H1 (cell line): ENCODE results near the gene DNAJA3. TPM values are rescaled to one million over a fixed set of nuclear protein-coding genes. Genes with fewer than 3 reads are reported as not detected.
A peak's percentile ranks its signal among the peaks of the same experiment; 100 is the strongest.

Source experiments
- CTCF ChIA-PET: fragments of 300-600 bp; sonication (Branson Sonifier 250); formaldehyde crosslinking; loops from one replicate; lab custom pipeline; 2021; ENCODE audit not compliant: partially characterized antibody; lab: Charles Lee
- POLR2A ChIA-PET: fragments of 300-600 bp; sonication (Branson Sonifier 250); formaldehyde crosslinking; loops from one replicate; lab custom pipeline; 2021; ENCODE audit warnings: inconsistent platforms; ENCODE audit not compliant: partially characterized antibody; lab: Charles Lee
- DNase-seq, 2 experiments: peaks; one replicate each; pipeline versions ENCODE4 v3.0.0 to v3.0.0-alpha.2; 2010 to 2022; ENCODE audit warnings: low spot score in 2 of 2, low read depth in 1 of 2, mixed read lengths in 1 of 2
- FAIRE-seq: peaks from 2 replicates; lab custom pipeline; 2011; peaks lifted over from hg19 to GRCh38; lab: Jason Lieb, UNC
- H2AFZ ChIP-seq: 2 replicates; pipeline ENCODE4 v1.8.1; 2012; ENCODE audit warnings: low read length, inconsistent platforms
- H2AK5ac ChIP-seq: 2 replicates; pipeline ENCODE4 v1.6.1; 2013; ENCODE audit warnings: low read depth, low read length
- H2BK120ac ChIP-seq: replicated peaks from 2 replicates; pipeline ENCODE3; 2013; ENCODE audit warnings: low read depth, low read length, inconsistent platforms
- H2BK12ac ChIP-seq: 2 replicates; pipeline ENCODE4 v1.6.1; 2013; ENCODE audit warnings: low read depth, low read length
- H2BK15ac ChIP-seq: 2 replicates; pipeline ENCODE4 v1.6.1; 2013; ENCODE audit warnings: low read length
- H2BK20ac ChIP-seq: 2 replicates; pipeline ENCODE4 v1.6.1; 2013; ENCODE audit warnings: low read length
- H2BK5ac ChIP-seq: 2 replicates; pipeline ENCODE4 v1.6.1; 2013; ENCODE audit warnings: low read depth, low read length
- H3K14ac ChIP-seq: 2 replicates; pipeline ENCODE4 v1.6.1; 2013; ENCODE audit warnings: inconsistent platforms; ENCODE audit not compliant: insufficient read length
- H3K18ac ChIP-seq: 2 replicates; pipeline ENCODE4 v1.6.1; 2013; ENCODE audit warnings: low read length; ENCODE audit errors: extremely low read depth
- H3K23ac ChIP-seq: 2 replicates; pipeline ENCODE4 v1.6.1; 2013; ENCODE audit warnings: inconsistent platforms; ENCODE audit not compliant: insufficient read length
- H3K23me2 ChIP-seq: 2 replicates; pipeline ENCODE4 v1.6.1; 2013; ENCODE audit warnings: low read depth, low read length
- H3K27ac ChIP-seq: 2 replicates; pipeline ENCODE4 v1.6.1; 2011; ENCODE audit warnings: low read depth, low read length, inconsistent platforms
- H3K27me3 ChIP-seq, 4 experiments: replicated peaks in 1 of 4; 1 replicate in 1 of 4; 2 replicates in 3 of 4; pipeline versions ENCODE4 v1.6.1 to v1.8.1; 2011 to 2013; ENCODE audit warnings: low read length in 3 of 4, mild to moderate bottlenecking in 3 of 4, inconsistent platforms in 2 of 4, mixed read lengths in 2 of 4, moderate library complexity in 1 of 4; ENCODE audit not compliant: control insufficient read depth in 3 of 4, insufficient read depth in 3 of 4; ENCODE audit errors: extremely low read depth in 1 of 4
- H3K36me3 ChIP-seq, 4 experiments: 2 replicates each; pipeline versions ENCODE4 v1.6.1 to v1.8.1; 2011 to 2013; ENCODE audit warnings: mild to moderate bottlenecking in 4 of 4, low read length in 3 of 4, moderate library complexity in 2 of 4, control low read depth in 1 of 4, inconsistent platforms in 1 of 4; ENCODE audit not compliant: insufficient read depth in 4 of 4, control insufficient read depth in 2 of 4
- H3K4ac ChIP-seq: replicated peaks from 2 replicates; pipeline ENCODE3; 2013; ENCODE audit warnings: low read length, low read depth, mixed read lengths, inconsistent platforms; ENCODE audit not compliant: insufficient read length
- H3K4me1 ChIP-seq, 4 experiments: replicated peaks in 1 of 4; 1 replicate in 1 of 4; 2 replicates in 3 of 4; pipeline versions ENCODE4 v1.6.1 to v1.8.1; 2011 to 2013; ENCODE audit warnings: low read length in 3 of 4, inconsistent platforms in 2 of 4, mixed read lengths in 1 of 4; ENCODE audit not compliant: insufficient read depth in 4 of 4, control insufficient read depth in 3 of 4
- H3K4me2 ChIP-seq, 2 experiments: 2 replicates each; pipeline versions ENCODE4 v1.6.1 to v1.8.1; 2011 to 2013; ENCODE audit warnings: low read depth in 2 of 2, low read length in 2 of 2, control low read depth in 1 of 2, inconsistent platforms in 1 of 2, mild to moderate bottlenecking in 1 of 2; ENCODE audit not compliant: insufficient read depth in 1 of 2
- H3K4me3 ChIP-seq, 4 experiments: fragments of 200-600, 300-600 bp in 1 of 4; sonication (generic), shearing (Covaris generic), sonication (Bioruptor Twin) in 1 of 4; 2 replicates each; pipeline versions ENCODE4 v1.5.1 to v1.8.1; 2011 to 2016; ENCODE audit warnings: low read length in 4 of 4, low read depth in 3 of 4, control low read depth in 2 of 4, inconsistent platforms in 2 of 4, mild to moderate bottlenecking in 2 of 4, mixed read lengths in 1 of 4, moderate library complexity in 1 of 4; ENCODE audit not compliant: insufficient read depth in 2 of 4; ENCODE audit errors: extremely low read depth in 1 of 4
- H3K56ac ChIP-seq: replicated peaks from 2 replicates; pipeline ENCODE3; 2013; ENCODE audit warnings: low read depth, mild to moderate bottlenecking, mixed read lengths, low read length, inconsistent platforms; ENCODE audit not compliant: insufficient read length
- H3K79me1 ChIP-seq: 2 replicates; pipeline ENCODE4 v1.6.1; 2013; ENCODE audit warnings: low read depth, low read length, control low read depth
- H3K79me2 ChIP-seq, 2 experiments: 2 replicates each; pipeline versions ENCODE4 v1.6.1 to v1.8.1; 2012 to 2013; ENCODE audit warnings: low read length in 2 of 2, mild to moderate bottlenecking in 2 of 2, inconsistent platforms in 1 of 2; ENCODE audit not compliant: insufficient read depth in 2 of 2, control insufficient read depth in 1 of 2
- H3K9ac ChIP-seq, 4 experiments: replicated peaks in 1 of 4; 1 replicate in 1 of 4; 2 replicates in 3 of 4; pipeline versions ENCODE4 v1.6.1 to v1.8.1; 2011 to 2013; ENCODE audit warnings: low read depth in 3 of 4, low read length in 3 of 4, control low read depth in 2 of 4, mild to moderate bottlenecking in 2 of 4, moderate library complexity in 2 of 4, inconsistent platforms in 1 of 4; ENCODE audit errors: extremely low read depth in 1 of 4
- H3K9me3 ChIP-seq, 2 experiments: 2 replicates each; pipeline versions ENCODE4 v1.6.1 to v1.8.1; 2012 to 2013; ENCODE audit warnings: mild to moderate bottlenecking in 2 of 2, moderate library complexity in 2 of 2, control low read depth in 1 of 2, inconsistent platforms in 1 of 2, low read depth in 1 of 2, low read length in 1 of 2, mixed read lengths in 1 of 2; ENCODE audit not compliant: insufficient read depth in 2 of 2
- H4K20me1 ChIP-seq, 2 experiments: replicated peaks in 1 of 2; 2 replicates each; pipeline versions ENCODE3 to v1.8.1; 2011 to 2013; ENCODE audit warnings: inconsistent platforms in 2 of 2, low read length in 2 of 2, mild to moderate bottlenecking in 1 of 2; ENCODE audit not compliant: insufficient read depth in 2 of 2, control insufficient read depth in 1 of 2
- H4K5ac ChIP-seq: 2 replicates; pipeline ENCODE4 v1.6.1; 2013; ENCODE audit warnings: low read length, low read depth, mixed read lengths, inconsistent platforms; ENCODE audit not compliant: insufficient read length
- H4K8ac ChIP-seq: 2 replicates; pipeline ENCODE4 v1.8.0; 2013; ENCODE audit warnings: mild to moderate bottlenecking, moderate library complexity, low read length, inconsistent platforms; ENCODE audit not compliant: insufficient read depth; ENCODE audit errors: extremely low read depth
- H4K91ac ChIP-seq: replicated peaks from 2 replicates; pipeline ENCODE3; 2013; ENCODE audit warnings: low read length, mixed read lengths, inconsistent platforms; ENCODE audit not compliant: insufficient read length
- CHD1 ChIP-seq: IDR thresholded peaks from 2 replicates; pipeline ENCODE4 v1.6.1; 2012; ENCODE audit warnings: low read depth, low read length, improper control_type of control experiment
- GABPA ChIP-seq: IDR thresholded peaks from 2 replicates; pipeline ENCODE4 v1.6.1; 2011; ENCODE audit warnings: mild to moderate bottlenecking, low read length, moderate library complexity, borderline replicate concordance; ENCODE audit not compliant: insufficient read depth
- SAP30 ChIP-seq: fragments of 300-600 bp; sonication (generic); IDR thresholded peaks from 2 replicates; pipeline ENCODE4 v1.7.1; 2012; ENCODE audit warnings: low read length, moderate library complexity, mild to moderate bottlenecking, inconsistent platforms; ENCODE audit not compliant: insufficient read depth, insufficient replicate concordance
- SP4 ChIP-seq: IDR thresholded peaks from 2 replicates; pipeline ENCODE4 v1.6.1; 2012; ENCODE audit warnings: low read length, inconsistent platforms
- WGBS, 2 experiments: shearing (Covaris generic) in 1 of 2; methylation state at CpG; one replicate each; pipeline versions ENCODE4 v1.1.6 to v1.1.7; 2013 to 2015; ENCODE audit warnings: low lambda C conversion rate in 2 of 2, mixed read lengths in 2 of 2, inconsistent platforms in 1 of 2, low coverage in 1 of 2, missing lambda C conversion rate in 1 of 2; ENCODE audit not compliant: insufficient replicate concordance in 2 of 2, insufficient coverage in 1 of 2, insufficient read length in 1 of 2; ENCODE audit errors: extremely low coverage in 1 of 2, missing lambda C conversion rate in 1 of 2; 5-methylcytosine and 5-hydroxymethylcytosine counted together
- polyA plus RNA-seq, 7 experiments: library from polyadenylated mRNA; depleted of rRNA in 3 of 7; stranded (reverse) in 5 of 7; unstranded in 2 of 7; fragments of >200 nt in 5 of 7; fragments of 200-250 nt in 2 of 7; gene quantifications; 1 replicate in 5 of 7; 2 replicates in 1 of 7; 4 replicates in 1 of 7; pipeline versions ENCODE4 v1.2.1 to v1.2.3, GENCODE V29; 2011 to 2013; ENCODE audit warnings: missing spikeins in 2 of 7, mixed read lengths in 2 of 7
- total RNA-seq: library from RNA; stranded (reverse); fragmentation: NEBNext Ultra II Directional; extraction: Animal tissue kit (Norgen Biotek cat#: 25700); gene quantifications from 2 replicates; pipeline ENCODE4 v1.2.1, GENCODE V29; 2021

DNAJA3 gene
- total and polyA plus RNA-seq, 2 of the 8 experiments (the other 6 are each of a cell fraction or from before 2014, with no cell fraction given): 37.3 to 59.1 TPM

DNA sequence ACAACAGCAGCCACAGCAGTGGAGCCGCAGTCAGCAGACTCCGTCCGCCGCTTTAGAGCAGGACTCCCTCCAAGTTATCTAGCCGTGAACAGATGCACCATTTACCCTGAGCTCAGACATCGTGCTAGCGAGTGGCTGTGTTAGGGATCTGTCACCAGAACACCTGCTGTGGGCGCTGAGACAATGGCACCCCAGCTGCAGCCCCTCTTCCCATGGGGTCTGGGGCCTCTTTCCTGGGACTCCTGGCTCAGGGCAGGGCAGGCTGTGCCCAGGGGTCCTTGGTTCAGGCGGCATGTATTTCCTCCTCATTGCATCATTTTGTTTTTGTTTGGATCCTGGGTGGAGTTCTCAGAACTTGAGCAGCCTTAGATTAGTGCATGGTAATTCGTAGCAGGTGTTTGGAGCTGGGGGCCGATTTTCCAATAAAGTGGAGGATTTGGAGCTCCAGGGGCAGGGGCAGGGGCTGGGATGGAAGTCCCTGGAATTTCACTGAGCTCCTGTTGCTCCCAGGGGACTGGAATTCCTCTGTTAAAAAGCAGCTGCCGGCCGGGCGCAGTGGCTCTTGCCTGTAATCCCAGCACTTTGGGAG is 25.4 kb downstream of the DNAJA3 start:
- no peak for TF ChIP-seq CHD1
- TF ChIP-seq GABPA: no peak
- no peak for TF ChIP-seq SAP30
- TF ChIP-seq SP4: no peak
- Histone ChIP-seq H4K91ac (no peak overlapping the region), H3K4ac (no peak overlapping the region), H4K5ac (no peak overlapping the region), H2BK120ac (no peak overlapping the region), H3K79me1 (no peaks in the 10 kb centered on the region; the same call in 1 of the 2 replicates), H2BK12ac (peak overlapping the region; percentile 55; the same call in 1 of the 2 replicates), H2AK5ac (no peak overlapping the region), H3K4me2 (no peak overlapping the region), H3K27me3 (no peaks in the 10 kb centered on the region), H2BK20ac (no peak overlapping the region), H3K23me2 (no peaks in the 10 kb centered on the region), H3K4me3 (no peak overlapping the region), H3K79me2 (no peaks in the 10 kb centered on the region), H3K18ac (no peak overlapping the region), H3K36me3 (peaks cover 20 to 63% (median 33%) of the 10 kb centered on the region in 4 experiments), H3K9me3 (no peaks in the 10 kb centered on the region), H3K27ac (no peak overlapping the region; the same call in 1 of the 2 replicates), H4K8ac (no peak overlapping the region), H2BK5ac (peak overlapping the region; percentile 66; the same call in 1 of the 2 replicates), H3K56ac (no peak overlapping the region), H3K4me1 (no peaks in the 10 kb centered on the region), H3K14ac (no peak overlapping the region), H2AFZ (no peak overlapping the region), H3K23ac (no peak overlapping the region), H3K9ac (no peak overlapping the region), H2BK15ac (no peak overlapping the region), H4K20me1 (peaks cover 5 to 11% of the 10 kb centered on the region in 2 experiments)
- 96% methylated on average over 14 of the region's 14 CpGs; no CpG with 5 or more reads in 1 of the 2 experiments for WGBS, 2 experiments
- ChIA-PET CTCF (interaction anchor here (0.6 to 0.9 kb wide), 3 partner anchors 8 to 92 kb away, joined by 3 read pairs; no protein-coding TSS in a partner anchor), POLR2A (interaction anchor here (0.8 to 21.6 kb wide), 6 partner anchors 10 to 58 kb away, joined by 3 to 257 read pairs (median 4); partner anchors contain the start of genes DNAJA3, HMOX2 and NMRAL1)
- FAIRE-seq: no peak
- no peak for DNase-seq
